Skeletal muscle cell (primary cell): Measurements from ENCODE around the gene PLCXD3.
"Not testable (repeated sequence)": the region's sequence is repeated elsewhere in the genome, so short reads cannot be mapped to it uniquely, and the experiment has no call there.

Source experiments
- DNase-seq: peaks from one replicate; pipeline ENCODE4 v3.0.0-alpha.2; 2010; ENCODE audit warnings: low read depth
- H3K4me3 ChIP-seq: 2 replicates; pipeline ENCODE4 v1.5.1; 2011; ENCODE audit warnings: low read depth, mild to moderate bottlenecking, control low read depth, low read length, moderate library complexity

PLCXD3 gene

GRCh38 chr5:41503310-41503709 lies 7.1 kb downstream of the PLCXD3 start:
- DNase-seq: no peak
- H3K4me3 ChIP-seq: no peak overlapping the region

GRCh38 chr5:41493490-41494126 lies 16.8 kb downstream of the PLCXD3 start:
- not testable (repeated sequence) for DNase-seq, H3K4me3 ChIP-seq

- no peak for DNase-seq
Observed at GRCh38 chr5:41485533-41485932, 24.9 kb downstream of the PLCXD3 start.

DNA sequence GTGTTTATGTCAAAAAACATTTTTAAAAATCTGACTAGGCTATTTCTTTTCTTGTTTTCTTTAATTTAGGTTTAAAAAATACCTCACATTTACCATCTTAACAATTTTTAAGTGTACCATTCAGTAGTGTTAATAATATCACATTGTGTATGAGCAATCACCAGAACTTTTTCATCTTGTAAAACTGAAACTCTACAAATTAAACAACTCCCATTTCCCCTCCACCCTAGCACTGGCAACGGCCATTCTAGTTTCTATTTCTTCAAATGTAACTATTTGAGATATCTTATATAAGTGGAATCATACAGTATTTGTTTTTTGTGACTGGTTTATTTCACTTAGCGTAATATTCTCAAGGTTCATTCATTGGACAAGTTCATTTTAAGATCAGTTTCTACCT lies 27.7 kb downstream of the PLCXD3 start:
- DNase-seq: no peak
- H3K4me3 ChIP-seq: no peak overlapping the region

More at GRCh38 chr5:41485533-41485932, 24.9 kb downstream of the PLCXD3 start:
- H3K4me3 ChIP-seq: no peak overlapping the region

DNA sequence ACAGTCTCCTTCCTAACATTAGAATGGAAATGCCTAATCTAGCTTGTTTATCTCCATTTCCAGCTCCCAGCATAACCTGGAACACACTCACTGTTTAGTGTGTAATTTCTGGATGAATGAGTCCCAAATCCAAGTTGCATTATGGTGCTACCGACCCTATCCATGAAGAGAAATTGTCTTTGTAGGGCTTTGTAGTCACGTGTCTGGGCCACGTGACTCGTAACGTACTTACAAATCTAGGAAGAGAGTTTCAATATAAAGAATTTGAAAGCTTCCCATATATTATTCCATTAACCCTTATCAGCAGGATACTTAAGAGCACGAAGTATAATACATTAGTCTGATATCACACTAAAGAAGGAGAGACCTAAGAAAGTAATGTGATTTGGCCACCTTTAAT lies 28.2 kb downstream of the PLCXD3 start:
- no peak for DNase-seq
- H3K4me3 ChIP-seq: no peak overlapping the region

GRCh38 chr5:41471571-41472208 lies 38.7 kb downstream of the PLCXD3 start:
- DNase-seq, H3K4me3 ChIP-seq: not testable (repeated sequence)

DNA sequence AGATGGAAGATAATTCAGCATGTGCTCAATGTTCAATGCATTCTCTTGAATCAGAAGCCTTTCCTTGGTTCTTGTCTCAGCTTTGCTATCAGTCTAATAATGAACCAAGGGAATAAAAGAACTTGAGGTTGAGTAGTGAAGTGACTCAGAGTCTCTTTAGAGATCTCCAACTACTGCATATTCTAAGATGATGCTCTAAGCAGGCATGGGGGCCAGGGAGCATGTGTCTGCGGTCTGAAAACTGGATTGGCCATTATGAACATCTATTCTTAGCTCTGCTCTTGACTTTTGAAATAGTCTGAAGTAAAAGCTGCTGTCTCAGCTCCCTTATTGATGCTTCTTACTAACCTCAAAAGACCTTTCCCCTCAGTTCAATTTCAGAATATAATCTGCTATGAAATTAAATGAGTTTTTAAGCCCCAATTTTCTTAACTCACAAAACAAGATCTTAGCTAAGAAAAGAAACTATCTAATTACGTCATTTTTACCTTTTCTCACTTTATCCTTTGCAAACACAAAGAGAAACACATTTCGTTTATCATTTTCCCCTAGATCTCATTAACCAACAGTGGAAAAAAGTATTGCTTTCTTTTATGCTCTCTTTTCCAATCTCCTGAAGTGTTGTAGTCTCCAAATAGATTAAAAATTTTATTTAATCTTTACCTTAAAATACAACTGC lies 44.8 kb downstream of the PLCXD3 start:
- DNase-seq: no peak

GRCh38 chr5:41459557-41459956 lies 50.8 kb downstream of the PLCXD3 start:
- no peak for DNase-seq
- H3K4me3 ChIP-seq: no peak overlapping the region

More for the DNA sequence above, 44.8 kb downstream of the PLCXD3 start:
- no peak overlapping the region for H3K4me3 ChIP-seq

DNA sequence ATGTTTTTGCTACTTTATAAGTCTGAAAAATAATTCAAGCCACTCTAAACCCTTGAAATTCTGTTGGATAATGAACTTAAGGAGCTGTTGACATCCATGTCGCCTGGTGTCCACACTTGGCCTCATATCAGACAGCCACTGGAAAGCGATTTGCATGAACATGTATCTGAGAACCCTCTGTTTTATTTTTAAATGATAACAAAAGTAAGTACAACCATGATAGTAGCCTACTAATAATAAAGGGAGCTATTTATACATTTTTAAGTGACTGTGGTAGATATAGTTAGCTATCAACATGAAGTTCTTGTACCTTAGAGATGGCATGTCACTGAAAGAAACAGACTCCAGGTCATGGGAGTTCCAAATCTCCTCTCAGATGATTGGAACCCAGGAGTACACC lies 53.3 kb downstream of the PLCXD3 start:
- no peak overlapping the region for H3K4me3 ChIP-seq
- DNase-seq: no peak

DNA sequence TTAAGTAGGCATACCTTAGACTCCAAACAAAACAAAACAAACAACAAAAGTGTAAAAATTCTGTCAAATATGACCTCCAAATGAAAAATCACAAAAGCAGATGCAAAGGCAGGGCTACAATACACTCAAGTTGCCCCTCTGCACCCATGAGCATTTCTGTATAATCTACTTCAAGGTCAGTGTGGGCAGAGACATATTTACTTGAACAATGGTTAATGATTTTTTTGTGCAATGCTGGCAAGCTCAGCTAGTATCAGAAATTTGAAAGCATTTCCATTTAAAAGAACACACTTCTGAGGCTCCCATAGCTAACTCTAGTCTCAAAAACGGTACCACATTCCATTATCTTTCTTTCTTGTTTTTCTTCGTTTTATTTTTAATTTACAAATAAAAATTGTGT lies 57.9 kb downstream of the PLCXD3 start:
- H3K4me3 ChIP-seq: no peak overlapping the region
- DNase-seq: no peak

GRCh38 chr5:41447650-41448510 lies 62.5 kb downstream of the PLCXD3 start:
- no peak overlapping the region for H3K4me3 ChIP-seq
- DNase-seq: no peak

- H3K4me3 ChIP-seq: no peak overlapping the region
- peak; percentile 2 for DNase-seq
Observed at GRCh38 chr5:41445937-41446563, 64.4 kb downstream of the PLCXD3 start.

- H3K4me3 ChIP-seq: no peak overlapping the region
- no peak for DNase-seq
Observed at GRCh38 chr5:41435276-41435675, 75.1 kb downstream of the PLCXD3 start.

DNA sequence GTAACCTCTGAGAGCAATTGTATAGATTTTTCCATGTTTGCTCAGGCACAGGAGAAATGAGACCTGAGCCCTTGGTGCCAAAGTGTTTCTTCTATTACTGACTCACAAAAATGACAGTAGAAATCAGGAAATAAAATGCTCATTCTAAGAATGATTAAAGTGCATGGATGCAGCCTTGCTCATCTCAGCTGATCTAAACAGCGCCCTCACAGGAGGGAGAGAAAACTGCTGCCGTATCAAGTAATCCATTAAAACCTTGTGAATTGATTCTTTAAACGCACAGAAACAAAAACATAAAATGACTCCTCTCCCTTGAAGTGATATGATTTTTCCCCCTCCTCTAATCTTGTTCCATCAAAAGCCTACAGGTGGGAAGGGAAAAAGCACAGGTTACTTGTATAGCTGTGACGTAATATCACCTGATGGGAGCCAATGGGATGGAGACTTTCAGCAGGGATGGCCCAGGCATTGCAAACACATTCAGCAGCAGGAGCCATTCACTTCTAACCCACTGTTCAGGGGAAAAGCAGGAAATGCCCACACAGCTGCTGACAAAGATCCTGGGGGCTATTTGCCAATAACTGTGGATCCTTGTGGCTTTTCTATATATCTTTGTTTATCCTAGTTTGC lies 76.7 kb downstream of the PLCXD3 start:
- no peak for DNase-seq

DNA sequence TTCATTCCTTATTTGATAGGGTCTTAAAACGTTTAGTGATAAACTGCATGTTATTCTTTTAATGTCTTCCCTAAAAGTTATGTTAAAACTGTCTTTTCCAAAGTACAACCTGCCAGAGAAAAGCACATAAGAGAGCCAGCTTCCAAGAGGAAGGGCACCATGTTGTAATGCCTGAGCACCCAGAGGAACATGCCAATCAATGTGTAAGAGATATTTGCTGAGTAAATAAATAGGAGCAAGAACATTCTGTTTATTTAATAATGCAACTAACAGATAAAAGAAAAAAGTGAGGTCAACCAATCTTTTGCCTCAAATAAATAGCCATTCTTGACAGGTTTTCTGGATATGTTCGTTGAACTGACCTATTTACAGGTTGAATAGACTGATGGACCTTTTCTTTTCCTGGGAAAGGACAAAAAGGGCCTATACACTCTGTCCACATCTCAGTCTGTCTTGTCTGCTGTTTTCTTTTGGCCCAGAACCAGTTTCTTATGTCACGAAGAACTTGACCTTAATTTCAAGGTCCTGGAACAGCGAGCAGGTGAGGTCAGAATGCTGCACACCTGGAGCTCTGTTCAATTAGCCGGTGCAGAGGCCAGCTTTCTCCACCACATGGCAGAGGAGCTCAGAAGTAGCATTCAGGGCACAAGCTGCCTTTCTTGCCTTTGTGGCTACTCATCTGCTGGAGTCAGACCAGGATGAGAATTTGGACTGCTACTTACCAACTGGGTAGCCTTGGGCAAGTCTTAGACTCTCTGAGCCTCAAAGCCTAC lies 77.7 kb downstream of the PLCXD3 start:
- DNase-seq: no peak
- no peak overlapping the region for H3K4me3 ChIP-seq

More for the DNA sequence above, 76.7 kb downstream of the PLCXD3 start:
- no peak overlapping the region for H3K4me3 ChIP-seq

DNA sequence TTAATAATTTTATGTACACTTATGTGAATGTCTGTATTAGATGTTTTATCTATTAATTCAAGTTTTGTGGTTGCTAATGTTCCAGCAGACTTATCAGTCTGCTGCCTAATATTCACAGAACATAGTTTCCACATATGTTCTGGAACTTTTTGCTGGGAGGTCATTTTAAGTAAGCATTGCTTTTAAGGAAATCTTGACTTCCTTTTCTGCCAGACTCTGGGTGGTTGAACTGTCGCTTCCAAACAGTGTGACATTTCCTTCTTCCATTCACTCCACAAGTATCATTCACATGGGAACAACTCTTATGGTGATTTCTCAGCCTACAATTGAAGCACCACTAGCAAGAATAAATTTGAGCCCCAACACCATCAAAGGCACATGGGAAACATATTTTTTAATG lies 82.9 kb downstream of the PLCXD3 start:
- no peak for DNase-seq

GRCh38 chr5:41425736-41426135 lies 84.7 kb downstream of the PLCXD3 start:
- H3K4me3 ChIP-seq: no peak overlapping the region

More for the DNA sequence above, 82.9 kb downstream of the PLCXD3 start:
- no peak overlapping the region for H3K4me3 ChIP-seq

GRCh38 chr5:41420492-41421067 lies 89.8 kb downstream of the PLCXD3 start:
- DNase-seq: no peak
- no peak overlapping the region for H3K4me3 ChIP-seq

More at GRCh38 chr5:41425736-41426135, 84.7 kb downstream of the PLCXD3 start:
- DNase-seq: no peak
